Smooth muscle cell (in vitro differentiated cells): ENCODE results near the gene ATXN2. TPM values are rescaled to one million over a fixed set of nuclear protein-coding genes. Genes with fewer than 3 reads are reported as not detected.
"Not testable (repeated sequence)": the region's sequence is repeated elsewhere in the genome, so short reads cannot be mapped to it uniquely, and the experiment has no call there.

Source experiments
- DNase-seq: peaks from one replicate; lab custom pipeline; 2025; ENCODE audit not compliant: unreplicated experiment; lab: John Stamatoyannopoulos, UW
- H2AFZ ChIP-seq: fragments of 200-600 bp; sonication (generic); 2 replicates; pipeline ENCODE4 v1.6.0; 2016; ENCODE audit warnings: antibody characterized with exemption, low read depth, mild to moderate bottlenecking
- H3F3A ChIP-seq: fragments of 200-600 bp; sonication (generic); 2 replicates; pipeline ENCODE4 v1.6.0; 2017; ENCODE audit warnings: antibody characterized with exemption, low read depth
- H3K27ac ChIP-seq: fragments of 200-600 bp; sonication (generic); 2 replicates; pipeline ENCODE4 v1.5.1; 2016; ENCODE audit warnings: low read depth, mild to moderate bottlenecking
- H3K27me3 ChIP-seq: fragments of 200-600 bp; sonication (generic); 2 replicates; pipeline ENCODE4 v1.6.1; 2016; ENCODE audit warnings: low read depth, mild to moderate bottlenecking
- H3K36me3 ChIP-seq: fragments of 200-600 bp; sonication (generic); 2 replicates; pipeline ENCODE4 v1.5.1; 2016; ENCODE audit warnings: low read depth
- H3K4me1 ChIP-seq: fragments of 200-600 bp; sonication (generic); 2 replicates; pipeline ENCODE4 v1.5.1; 2016; ENCODE audit warnings: low read depth
- H3K4me2 ChIP-seq: fragments of 200-600 bp; sonication (generic); 2 replicates; pipeline ENCODE4 v1.6.0; 2016; ENCODE audit warnings: mild to moderate bottlenecking
- H3K4me3 ChIP-seq: fragments of 200-600 bp; sonication (generic); 2 replicates; pipeline ENCODE4 v1.5.1; 2016; ENCODE audit warnings: mild to moderate bottlenecking
- H3K79me2 ChIP-seq: fragments of 200-600 bp; sonication (generic); 2 replicates; pipeline ENCODE4 v1.6.0; 2016; ENCODE audit warnings: low read depth, mild to moderate bottlenecking
- H3K9ac ChIP-seq: fragments of 200-600 bp; sonication (generic); 2 replicates; pipeline ENCODE4 v1.6.0; 2016; ENCODE audit warnings: low read depth
- H3K9me3 ChIP-seq: fragments of 200-600 bp; sonication (generic); replicated peaks from 2 replicates; pipeline ENCODE4 v1.5.1; 2016; ENCODE audit warnings: low read depth
- H4K20me1 ChIP-seq: fragments of 200-600 bp; sonication (generic); 2 replicates; pipeline ENCODE4 v1.6.0; 2016; ENCODE audit warnings: low read depth
- CTCF ChIP-seq: fragments of 200-600 bp; sonication (generic); IDR thresholded peaks from 2 replicates; pipeline ENCODE4 v1.5.1; 2017; ENCODE audit warnings: borderline replicate concordance, mild to moderate bottlenecking, antibody characterized with exemption; ENCODE audit not compliant: insufficient read depth, poor library complexity, severe bottlenecking
- WGBS: methylation state at CpG from one replicate; pipeline ENCODE4 v1.1.7; 2016; ENCODE audit warnings: low lambda C conversion rate; 5-methylcytosine and 5-hydroxymethylcytosine counted together
- polyA plus RNA-seq: library from polyadenylated mRNA; unstranded; fragments of >200 nt; fragmentation: Nextera tagmentation; extraction: Ambion mirVana; gene quantifications from 2 replicates; pipeline ENCODE4 v1.2.1, GENCODE V29; 2016
- total RNA-seq: library from RNA; depleted of rRNA; stranded (reverse); fragments of >200 nt; gene quantifications from 2 replicates; pipeline ENCODE4 v1.2.3, GENCODE V29; 2014

Gene ATXN2
- total and polyA plus RNA-seq, 2 experiments from 2014 or later: 29.3 to 39.6 TPM

- WGBS: 84% methylated on average over 5 of the region's 5 CpGs
- no peak for TF ChIP-seq CTCF
- Histone ChIP-seq H3K36me3 (no peaks in the 10 kb centered on the region), H3K79me2 (peaks cover 100% of the 10 kb centered on the region), H3K27ac (peak overlapping the region; percentile 21), H3K27me3 (no peaks in the 10 kb centered on the region), H3K4me3 (no peak overlapping the region), H3K4me2 (no peak overlapping the region), H3K4me1 (peaks cover 3% of the 10 kb centered on the region), H4K20me1 (peaks cover 100% of the 10 kb centered on the region), H2AFZ (no peak overlapping the region), H3F3A (no peaks in the 10 kb centered on the region), H3K9ac (no peak overlapping the region), H3K9me3 (no peaks in the 10 kb centered on the region)
- no peak for DNase-seq
Observed at GRCh38 chr12:111557271-111558106, 41.6 kb downstream of the ATXN2 start.

GRCh38 chr12:111556676-111557075 lies 42.4 kb downstream of the ATXN2 start:
- no peak for TF ChIP-seq CTCF
- Histone ChIP-seq H4K20me1 (peaks cover 100% of the 10 kb centered on the region), H2AFZ (no peak overlapping the region), H3K36me3 (no peaks in the 10 kb centered on the region), H3K9me3 (no peaks in the 10 kb centered on the region), H3K27ac (peak overlapping the region; percentile 21), H3F3A (no peaks in the 10 kb centered on the region), H3K27me3 (no peaks in the 10 kb centered on the region), H3K4me2 (no peak overlapping the region), H3K79me2 (peaks cover 100% of the 10 kb centered on the region), H3K9ac (no peak overlapping the region), H3K4me1 (peaks cover 3% of the 10 kb centered on the region), H3K4me3 (no peak overlapping the region)
- 97% methylated on average over 6 of the region's 6 CpGs for WGBS
- DNase-seq: no peak

- not testable (repeated sequence) for H3K4me3 ChIP-seq, H3F3A ChIP-seq, H2AFZ ChIP-seq, H3K27me3 ChIP-seq, DNase-seq, H3K9ac ChIP-seq, H3K4me2 ChIP-seq, H3K4me1 ChIP-seq, H3K36me3 ChIP-seq, H3K27ac ChIP-seq, H3K9me3 ChIP-seq
- peaks cover 96% of the 10 kb centered on the region for H4K20me1 ChIP-seq
- H3K79me2 ChIP-seq: peaks cover 99% of the 10 kb centered on the region
- WGBS: 96% methylated on average over 3 of the region's 3 CpGs
Observed at GRCh38 chr12:111555313-111555712, 43.8 kb downstream of the ATXN2 start.

GRCh38 chr12:111546758-111547383 lies 52.2 kb downstream of the ATXN2 start:
- H4K20me1 ChIP-seq: peaks cover 59% of the 10 kb centered on the region
- no peaks in the 10 kb centered on the region for H3K27me3 ChIP-seq
- 97% methylated on average over 8 of the region's 8 CpGs for WGBS
- no peak overlapping the region for H3K9ac ChIP-seq
- no peaks in the 10 kb centered on the region for H3K9me3 ChIP-seq
- no peaks in the 10 kb centered on the region for H3F3A ChIP-seq
- H3K4me1 ChIP-seq: no peaks in the 10 kb centered on the region
- H2AFZ ChIP-seq: no peak overlapping the region
- H3K79me2 ChIP-seq: peaks cover 38% of the 10 kb centered on the region
- no peak overlapping the region for H3K4me2 ChIP-seq
- no peak overlapping the region for H3K27ac ChIP-seq
- H3K4me3 ChIP-seq: no peak overlapping the region
- TF ChIP-seq CTCF: no peak
- DNase-seq: no peak
- peaks cover 20% of the 10 kb centered on the region for H3K36me3 ChIP-seq
